Embryonic facial prominence (tissue), 1 donor: ENCODE results near the gene ANGPTL2.
A peak's percentile ranks its signal among the peaks of the same experiment; 100 is the strongest.
"Not testable (repeated sequence)": the region's sequence is repeated elsewhere in the genome, so short reads cannot be mapped to it uniquely, and the experiment has no call there.

Source experiments
- DNase-seq: peaks from one replicate; pipeline ENCODE4 v3.0.0-alpha.2; 2016; ENCODE audit errors: extremely low spot score

ANGPTL2 gene

DNA sequence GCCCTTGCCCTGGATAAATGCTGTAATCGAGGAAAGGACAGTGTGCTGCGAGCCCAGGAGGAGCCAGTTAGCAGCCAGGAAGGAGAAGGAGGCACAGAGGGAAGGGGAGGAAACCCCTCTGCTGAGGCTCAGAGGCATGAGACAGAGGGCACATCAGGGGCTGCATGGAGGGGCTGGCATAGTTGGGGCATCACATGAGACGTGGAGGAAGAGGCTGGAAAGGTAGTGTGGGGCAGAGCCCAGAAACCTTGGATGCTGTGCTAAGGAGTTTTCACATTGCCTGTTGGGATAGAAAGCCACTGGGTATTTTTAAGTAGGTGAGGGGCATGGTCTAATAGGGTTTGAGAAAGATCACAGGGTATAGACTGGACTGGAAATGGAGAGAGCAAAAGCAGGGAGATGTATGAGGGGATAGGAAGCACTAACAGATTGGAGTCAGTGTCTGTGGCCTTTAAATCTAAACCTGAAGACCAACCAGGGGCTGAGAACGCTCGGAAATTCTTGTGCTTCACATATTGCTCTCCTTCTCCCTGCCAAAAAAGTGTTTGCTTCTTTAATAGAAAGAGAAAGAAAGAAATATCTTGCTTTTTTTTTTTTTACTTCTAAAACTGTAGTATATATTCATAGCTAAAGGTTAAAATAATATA lies 33.0 kb upstream of the ANGPTL2 start:
- no peak for DNase-seq

DNA sequence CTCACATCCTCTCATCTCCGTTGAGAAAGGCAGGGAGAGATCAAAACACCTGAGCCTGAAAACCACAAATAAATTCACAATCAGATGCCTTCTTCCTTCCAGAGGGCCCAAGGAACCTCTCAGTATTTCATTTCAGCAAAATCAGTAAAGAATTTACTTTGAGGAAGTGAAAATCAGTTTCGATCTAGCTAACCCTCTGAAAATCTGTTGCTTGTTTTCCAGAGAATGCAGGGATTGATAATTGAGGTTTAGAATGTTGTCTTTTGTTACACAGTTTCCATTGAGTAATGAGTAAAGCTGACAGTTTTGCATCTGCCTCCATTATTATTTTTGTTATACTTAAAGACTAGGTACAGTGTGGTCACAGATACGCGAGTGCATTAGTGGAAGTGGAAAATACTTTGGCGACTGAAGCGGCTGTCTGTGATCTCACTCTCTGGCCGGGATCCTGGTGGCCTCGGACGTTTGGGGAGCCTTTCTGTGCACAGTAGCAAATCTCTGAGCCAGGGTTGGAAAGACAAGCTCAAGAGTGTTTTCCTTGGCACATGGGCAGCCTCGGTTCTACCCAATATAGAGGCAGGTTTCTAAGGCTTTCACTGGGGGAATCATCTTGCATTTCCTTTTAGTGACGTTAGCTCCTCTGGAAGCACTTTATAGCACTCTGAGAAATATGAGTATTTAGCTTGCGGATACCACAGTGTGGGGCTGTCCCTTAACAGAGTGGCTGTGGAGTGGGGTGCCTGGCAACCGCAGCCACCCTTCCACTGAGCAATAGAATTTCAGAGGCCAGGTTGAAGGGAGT lies 32.2 kb upstream of the ANGPTL2 start:
- peak; percentile 74 for DNase-seq

DNA sequence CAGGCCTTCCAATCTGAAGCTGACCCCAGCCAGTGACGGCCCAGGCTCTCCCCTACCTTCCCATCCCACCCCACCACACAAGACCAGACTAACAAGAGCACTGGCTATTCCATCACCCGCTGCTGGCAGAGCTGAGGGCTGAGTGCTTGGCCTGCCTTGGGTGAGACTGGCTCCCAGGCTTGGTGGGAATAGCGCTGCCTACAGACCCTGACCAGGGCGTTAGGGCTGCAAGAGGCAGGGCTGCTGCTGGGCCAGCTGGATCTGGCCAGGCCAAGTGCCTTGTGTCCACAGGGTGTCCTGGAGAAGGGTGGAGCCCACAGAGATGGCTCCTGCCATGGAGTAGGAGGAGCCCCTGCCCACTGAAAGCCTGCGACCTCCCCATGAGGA lies 31.6 kb upstream of the ANGPTL2 start:
- DNase-seq, result no peak

DNA sequence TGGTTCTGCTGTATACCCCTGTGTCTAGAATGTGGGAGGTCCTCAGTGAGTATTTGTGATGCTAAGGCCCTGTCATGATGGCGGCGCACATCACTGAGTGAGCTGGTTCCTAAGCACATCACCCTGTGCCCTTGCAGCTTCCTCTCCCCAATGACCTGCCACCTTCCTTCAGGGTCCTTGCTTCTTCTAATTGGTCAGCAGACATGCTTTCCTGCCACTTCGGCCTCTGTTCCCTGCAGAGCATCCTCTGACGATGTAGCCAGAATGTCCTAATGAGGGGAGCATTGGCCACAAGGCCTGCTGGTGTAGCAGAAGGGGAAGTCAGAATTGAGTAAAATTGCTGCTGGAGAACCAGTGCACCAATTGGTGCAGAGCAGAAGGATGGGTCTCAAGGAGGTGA lies 31.1 kb upstream of the ANGPTL2 start:
- DNase-seq, result no peak

DNA sequence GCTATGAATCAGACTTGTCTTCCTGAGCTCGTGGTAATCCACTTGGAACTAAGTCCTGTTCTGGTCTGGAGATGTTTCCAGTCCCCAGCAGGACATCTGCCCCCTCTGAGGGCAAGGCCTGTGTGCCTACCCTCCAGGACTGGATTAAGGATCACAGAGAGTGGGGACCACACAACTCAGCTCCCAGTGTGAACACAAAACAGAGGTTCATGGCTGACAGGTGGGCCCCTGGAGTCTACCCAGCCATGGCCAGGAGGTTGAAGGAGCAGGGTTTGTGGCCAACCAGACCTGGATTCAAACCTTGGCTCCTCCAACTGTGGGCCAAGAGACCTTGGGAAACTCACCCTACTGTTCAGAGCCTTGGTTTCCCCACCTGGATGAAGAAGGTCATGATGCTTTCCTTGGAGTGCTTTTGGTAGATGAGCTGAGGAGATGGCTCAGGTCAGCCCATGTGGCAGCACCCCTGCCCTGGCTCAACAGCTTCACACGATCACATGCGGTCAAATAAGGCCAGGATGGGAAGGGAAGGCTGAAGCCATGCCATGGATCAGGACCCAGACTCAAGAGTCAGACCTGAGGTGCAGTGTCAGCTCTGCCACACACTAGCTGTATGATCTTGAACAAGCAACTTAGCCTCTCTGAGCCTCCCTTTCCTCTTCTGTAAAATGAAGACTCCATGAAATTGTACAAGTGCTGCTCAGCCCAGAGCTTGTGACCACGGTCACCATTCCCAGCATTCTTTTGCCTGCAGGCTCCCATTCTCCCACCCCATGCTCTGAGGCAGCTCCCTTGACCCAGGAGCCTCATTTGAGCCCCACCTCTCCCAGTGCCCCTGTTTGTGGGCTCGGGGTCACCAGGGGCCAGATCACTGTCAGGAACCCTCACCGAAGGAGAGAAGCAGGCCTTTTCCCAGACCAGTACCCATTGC lies 27.3 kb upstream of the ANGPTL2 start:
- no peak for DNase-seq

DNA sequence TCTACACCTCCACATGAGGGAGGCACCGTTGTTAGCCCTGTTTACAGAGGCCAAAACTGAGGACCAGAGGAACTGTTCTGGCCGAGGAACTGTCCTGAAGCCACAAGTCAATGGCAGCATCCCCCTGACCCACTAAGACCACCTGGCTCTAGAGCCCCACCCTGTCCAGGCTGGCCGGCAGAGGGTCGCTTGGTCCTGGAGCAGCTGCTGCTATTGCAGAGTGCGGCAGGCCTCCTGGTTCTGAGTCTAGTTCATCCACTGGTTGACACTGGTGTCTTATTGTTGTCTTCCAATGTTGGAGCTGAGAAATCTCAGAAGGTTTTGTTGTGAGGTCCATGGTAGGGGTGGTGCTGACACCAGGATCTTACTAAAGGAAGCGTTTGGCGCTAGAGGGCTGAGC lies 26.6 kb upstream of the ANGPTL2 start:
- no peak for DNase-seq

DNA sequence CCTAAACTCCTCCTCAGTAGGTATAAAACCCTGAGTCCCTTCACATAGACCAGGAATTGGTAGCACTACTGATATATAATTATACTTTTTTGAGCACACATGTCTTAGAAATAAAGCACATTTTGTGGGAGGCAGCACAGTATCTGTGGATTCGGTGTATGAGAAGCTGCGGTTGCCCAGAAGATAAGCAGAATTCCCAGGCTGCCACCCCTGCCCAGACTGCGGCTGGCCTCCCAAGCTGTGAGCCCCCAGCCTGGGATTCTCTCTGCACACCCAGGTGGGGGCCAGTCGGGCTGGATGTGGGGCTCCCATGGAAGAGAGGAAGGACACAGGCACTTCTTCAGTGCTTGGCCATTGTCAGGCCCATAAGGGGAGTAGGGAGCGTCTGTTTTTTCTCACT lies 25.6 kb upstream of the ANGPTL2 start:
- DNase-seq, result no peak

DNA sequence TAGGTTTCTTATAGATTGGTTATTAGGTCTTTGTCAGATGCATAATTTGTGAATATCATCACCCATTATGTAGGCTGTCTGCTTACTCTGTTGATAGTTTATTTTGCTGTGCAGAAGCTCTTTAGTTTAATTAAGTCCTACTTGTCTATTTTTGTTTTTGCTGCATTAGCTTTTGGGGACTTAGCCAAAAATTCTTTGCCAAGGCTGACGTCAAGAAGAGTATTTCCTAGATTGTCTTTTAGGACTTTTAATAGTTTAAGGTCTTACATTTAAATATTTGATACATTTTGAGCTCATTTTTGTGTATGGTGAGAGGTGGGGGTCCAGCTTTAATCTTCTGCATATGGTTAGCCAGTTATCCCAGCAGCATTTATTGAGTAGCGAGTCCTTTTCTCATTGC lies 24.8 kb upstream of the ANGPTL2 start:
- DNase-seq, result no peak

DNA sequence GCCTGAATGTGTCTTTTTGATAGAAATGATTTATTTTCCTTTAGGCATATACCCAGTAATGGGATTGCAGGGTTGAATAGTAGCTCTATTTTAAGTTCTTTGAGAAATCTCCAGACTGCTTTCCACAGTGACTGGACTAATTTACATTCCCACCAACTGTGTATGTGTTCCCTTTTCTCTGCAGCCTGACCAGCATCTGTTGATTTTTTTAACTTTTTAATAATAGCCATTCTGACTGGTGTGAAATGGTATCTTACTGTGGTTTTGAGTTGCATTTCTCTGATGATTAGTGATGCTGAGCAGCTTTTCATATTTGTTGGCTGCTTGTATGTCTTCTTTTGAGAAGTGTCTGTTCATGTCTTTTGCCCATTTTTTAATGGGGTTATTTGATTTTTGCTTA lies 24.4 kb upstream of the ANGPTL2 start:
- not testable (repeated sequence) for DNase-seq

DNA sequence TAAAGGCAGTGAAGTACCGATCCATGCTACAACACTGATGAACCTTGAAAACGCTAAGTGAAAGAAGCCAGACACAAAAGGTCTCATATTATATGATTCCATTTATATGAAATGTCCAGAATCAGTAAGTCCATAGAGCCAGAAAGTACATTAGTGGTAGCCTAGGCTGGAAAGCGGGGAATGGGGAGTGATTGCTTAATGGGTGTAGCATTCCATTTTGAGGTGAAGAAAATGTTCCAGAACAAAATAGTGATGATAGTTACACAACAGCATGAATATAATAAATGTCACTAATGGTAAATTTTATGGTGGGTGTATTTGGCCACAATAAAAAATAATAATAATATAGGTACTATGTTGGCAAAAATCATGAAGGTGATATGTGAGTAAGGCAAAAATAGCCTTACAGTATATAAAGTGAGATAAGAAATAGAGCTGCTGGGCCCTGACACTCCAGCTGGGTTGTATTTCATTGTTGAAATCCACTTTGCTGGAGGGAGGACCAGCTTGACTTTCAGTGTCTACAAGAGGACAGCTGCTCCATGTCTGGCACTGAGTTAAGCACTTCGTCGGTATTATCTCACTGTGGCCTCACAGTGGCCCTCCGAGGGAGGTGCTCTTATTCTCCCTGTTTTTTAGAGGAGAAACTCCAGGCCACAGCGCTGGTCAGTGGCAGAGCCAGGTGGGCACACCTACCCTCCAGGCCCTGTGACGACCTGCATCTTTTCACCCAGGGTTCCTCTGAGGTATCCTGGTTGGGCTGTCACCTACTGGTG lies 22.4 kb upstream of the ANGPTL2 start:
- DNase-seq, result no peak

DNA sequence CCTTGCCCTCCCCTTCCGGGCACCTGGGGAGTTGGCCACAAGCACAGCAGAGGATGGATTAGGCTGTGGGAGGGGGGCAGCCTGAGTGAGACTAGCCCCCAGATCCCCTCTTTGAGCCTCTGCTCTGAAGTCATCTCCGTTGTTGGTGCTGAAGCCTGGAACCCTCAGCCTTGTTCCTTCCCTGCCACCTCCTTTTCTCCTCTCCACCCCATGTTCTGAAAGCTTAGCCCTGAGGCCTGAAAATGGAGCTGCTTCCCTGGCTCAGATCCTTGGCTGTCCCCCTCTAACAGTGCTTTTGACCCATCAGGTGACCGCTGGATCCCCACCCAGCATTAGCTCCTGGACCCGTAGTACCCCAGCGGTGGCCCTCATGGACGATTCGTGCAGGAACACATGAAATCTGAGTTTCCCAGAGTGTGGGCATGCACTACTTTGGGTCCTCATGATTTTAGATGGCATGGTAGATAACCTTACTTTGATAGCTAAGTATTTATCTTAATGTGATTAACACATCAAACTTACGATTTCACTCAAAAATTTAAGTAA lies 21.6 kb upstream of the ANGPTL2 start:
- DNase-seq, result no peak

DNA sequence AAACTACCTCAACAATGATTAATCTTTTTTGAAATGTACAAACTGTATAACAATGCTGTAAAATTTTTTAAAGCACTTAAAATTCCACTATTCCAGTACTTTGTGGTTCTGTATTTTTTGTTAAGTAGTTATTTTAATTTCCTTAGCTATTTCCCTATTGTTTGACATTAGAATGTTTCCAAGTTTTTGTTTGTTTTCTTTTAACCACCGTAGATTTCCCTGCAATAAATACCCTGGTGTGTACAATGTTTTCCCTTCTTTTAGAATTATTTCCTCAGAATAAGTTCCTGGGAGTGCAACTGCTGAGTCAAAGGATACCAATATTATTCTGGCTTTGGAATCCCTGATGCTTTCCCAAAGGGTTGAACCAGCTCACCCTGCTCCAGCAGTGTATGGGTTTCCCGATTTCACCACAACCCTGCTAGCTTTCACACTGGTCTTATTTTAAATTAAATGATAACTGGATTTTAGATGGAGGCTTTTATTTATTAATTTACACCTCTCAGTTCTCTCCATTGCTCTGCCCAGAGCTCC lies 20.6 kb upstream of the ANGPTL2 start:
- DNase-seq, result no peak

DNA sequence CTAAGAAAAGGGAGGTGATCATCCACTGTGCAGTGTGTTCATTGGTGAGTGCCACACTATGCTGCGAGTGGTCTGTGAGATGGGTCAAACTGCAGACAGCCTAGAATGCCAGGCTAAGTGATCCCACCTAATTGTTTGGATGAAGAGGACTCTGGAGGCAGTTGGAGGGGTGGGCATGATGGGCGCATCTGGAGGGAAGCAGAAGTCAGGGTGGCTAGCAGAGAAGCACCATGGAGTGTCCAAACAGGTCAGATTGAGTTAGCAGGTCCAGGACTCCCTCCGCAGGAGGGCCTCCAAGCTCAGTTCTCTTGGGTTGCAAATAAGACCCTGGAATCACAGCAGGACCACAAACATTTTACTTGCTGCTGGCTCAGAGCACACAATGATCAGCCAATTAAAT lies 19.9 kb upstream of the ANGPTL2 start:
- no peak for DNase-seq

DNA sequence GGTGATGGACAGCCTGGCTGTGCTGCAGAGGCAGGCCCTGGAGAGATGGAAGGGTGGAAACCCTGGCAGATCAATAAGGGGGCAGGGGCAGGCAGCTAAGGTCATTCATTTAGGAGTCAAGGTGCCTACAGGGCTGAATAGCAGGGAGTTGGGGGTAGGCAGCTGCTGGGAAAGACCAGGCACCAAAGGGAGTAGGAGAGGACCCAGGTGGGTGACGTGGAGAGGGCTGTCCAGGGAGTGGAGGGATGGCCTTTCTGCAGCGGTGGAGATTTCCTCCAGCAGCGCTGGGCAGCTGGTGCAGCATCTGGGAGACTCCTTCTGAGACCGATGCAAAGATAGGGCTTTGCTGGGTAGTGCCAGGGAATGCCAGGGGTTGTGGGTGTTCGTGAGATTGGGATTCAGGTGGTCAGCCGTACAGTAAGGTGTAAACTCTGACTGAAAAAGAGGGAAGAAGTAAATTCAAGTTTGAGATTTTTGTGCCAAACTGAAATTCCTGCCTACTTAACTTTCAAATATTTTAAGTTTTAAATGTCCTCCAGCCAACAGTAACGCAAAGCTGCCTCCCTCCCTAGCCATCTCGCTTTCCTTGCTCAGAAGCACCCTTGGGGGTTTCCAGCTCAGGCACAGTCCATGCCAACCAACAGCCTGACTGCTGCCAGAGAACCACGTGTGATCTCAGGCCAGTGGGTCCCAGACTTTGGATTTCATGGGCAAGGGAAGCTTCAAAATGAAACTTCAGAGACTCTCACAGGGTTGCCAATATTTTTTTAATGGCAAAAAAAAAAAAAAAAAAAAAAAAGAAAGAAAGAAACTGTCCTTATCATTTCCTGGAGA lies 18.6 kb upstream of the ANGPTL2 start:
- DNase-seq, result no peak

DNA sequence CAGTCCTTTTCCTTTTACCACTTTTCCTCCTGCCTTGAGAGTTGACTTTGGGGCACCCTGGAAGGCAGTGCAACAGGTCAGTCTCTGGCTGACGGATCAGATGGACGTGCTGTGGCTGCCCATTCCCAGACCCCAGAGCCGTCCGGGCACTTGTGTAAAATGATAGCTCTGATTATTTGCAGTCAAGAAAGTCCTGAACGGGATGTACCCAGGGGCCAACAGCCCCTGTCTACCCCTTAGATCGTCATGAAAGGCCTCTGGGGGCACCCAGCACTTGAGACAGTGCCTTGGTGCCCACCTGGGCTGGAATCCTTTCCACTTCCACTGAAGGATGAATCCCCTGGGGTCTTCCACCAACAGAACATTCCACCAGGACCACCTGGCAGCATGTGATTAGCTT lies 17.7 kb upstream of the ANGPTL2 start:
- no peak for DNase-seq

DNA sequence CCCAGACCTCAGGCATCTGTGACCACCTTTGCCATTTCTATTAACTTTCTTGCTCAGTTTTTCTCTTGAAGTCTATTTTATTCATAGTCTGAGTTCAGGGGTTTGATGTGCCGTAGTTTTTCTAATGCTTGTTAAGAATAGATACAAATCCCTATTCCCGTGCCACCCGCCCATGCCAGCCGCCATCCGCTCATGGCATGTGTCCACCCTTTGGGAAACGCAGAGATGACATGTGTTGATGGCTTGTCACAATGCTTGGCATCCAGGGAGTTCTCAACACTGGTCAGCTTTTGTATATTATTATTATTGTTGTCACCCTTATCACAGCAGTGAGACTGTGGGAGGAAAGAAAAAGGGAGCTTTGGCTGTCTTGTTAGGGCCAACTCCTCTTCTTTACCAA lies 17.3 kb upstream of the ANGPTL2 start:
- no peak for DNase-seq

DNA sequence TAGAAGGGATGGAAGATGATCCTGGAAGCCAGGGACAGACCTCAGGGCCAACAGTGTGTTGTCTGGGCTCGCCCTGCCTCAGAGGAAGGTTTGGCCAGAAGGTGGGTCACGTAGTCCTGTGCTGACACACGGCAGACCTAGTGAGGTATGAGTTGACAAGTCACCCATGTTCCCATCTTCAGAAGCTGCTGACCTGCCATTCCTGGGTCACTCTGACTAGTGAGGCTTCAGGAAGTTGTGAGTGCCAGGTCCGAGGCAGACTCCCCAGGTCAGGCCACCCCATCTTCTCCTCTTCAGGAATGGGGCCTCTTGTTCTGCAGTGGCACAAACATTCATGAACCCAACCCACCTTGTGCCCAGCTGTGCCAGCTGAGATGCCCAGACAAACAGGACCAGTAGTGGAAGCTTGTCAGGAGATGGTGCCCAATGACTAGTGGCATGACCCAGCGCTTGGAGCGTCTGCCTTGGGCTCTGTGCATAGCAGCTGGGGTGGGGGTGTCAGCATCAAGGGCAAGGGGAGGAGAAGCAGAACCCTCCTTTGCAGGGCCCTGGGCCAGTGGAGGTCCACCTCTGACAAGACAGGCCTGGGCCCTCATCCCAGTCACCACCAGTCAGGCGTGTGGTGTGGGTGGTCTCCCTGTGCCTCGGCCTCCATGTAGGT lies 16.8 kb upstream of the ANGPTL2 start:
- no peak for DNase-seq

DNA sequence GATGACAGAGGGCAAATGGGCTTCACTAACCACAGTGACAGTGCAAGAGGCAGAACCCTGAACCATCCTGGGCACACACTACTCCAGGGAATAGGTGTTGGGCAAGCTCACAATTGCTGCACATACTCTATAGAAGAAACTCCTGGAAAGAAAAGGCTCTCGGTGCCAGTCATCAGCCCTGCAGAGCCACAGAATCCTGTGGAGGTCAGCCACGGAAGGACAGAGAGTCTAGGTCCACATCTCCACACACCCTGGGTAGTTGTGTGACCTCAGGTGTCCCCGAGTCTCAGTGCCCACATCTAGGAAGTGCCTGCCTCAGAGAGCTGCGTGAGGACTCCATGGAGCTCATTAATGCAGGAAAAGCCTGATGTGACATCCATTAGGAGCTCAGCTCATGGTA lies 16.0 kb upstream of the ANGPTL2 start:
- no peak for DNase-seq

DNA sequence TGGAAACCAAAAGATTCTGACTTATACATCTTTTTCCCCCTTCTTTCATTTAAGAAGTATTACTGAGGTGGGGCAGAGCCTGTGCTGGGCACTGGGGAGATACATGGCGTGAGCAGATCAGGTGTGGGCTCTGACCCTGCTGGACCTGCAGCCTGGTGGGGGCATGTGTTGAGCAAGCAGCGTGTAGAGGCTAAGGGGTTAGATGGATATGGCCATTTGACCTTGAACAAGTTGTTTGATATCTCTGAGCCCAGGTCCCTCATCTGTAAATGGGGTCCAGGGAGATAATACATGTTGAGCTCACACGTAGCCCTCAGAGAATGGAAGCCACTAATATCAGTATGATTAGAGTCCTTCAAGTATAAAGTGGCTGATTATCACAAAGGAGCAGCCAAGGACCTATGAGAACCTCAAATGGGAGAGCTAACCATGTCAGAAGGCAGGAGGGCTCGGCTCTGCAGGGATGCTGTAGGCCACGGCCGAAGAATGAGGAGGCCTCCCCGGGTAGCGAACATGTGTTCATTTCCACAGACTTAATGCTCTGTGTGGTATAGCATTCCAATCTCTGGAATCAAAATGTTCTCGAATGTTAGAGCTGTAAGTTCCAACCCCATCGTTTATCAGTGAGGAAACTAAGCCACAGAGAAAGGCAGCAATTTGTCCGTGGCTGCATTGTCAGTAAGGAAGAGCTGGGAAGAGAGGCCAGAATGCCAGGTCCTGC lies 15.4 kb upstream of the ANGPTL2 start:
- DNase-seq, result no peak
